Rectal smooth muscle tissue (tissue), 1 donor: ENCODE measurements around the gene MANEA.

Experiments used
- H3K27ac ChIP-seq: one replicate; pipeline ENCODE4 v1.7.0; 2013; ENCODE audit warnings: low read depth, low read length, inconsistent platforms
- H3K27me3 ChIP-seq: one replicate; pipeline ENCODE4 v1.7.0; 2013; ENCODE audit warnings: low read length; ENCODE audit not compliant: control insufficient read depth, insufficient read depth
- H3K36me3 ChIP-seq: one replicate; pipeline ENCODE4 v1.7.0; 2013; ENCODE audit warnings: low read length; ENCODE audit not compliant: control insufficient read depth, insufficient read depth
- H3K4me1 ChIP-seq: one replicate; pipeline ENCODE4 v1.7.0; 2013; ENCODE audit warnings: low read length; ENCODE audit not compliant: control insufficient read depth, insufficient read depth
- H3K4me3 ChIP-seq: one replicate; pipeline ENCODE4 v1.7.0; 2013; ENCODE audit warnings: low read length
- H3K9ac ChIP-seq: one replicate; pipeline ENCODE4 v1.7.0; 2013; ENCODE audit warnings: low read length

The MANEA gene, protein sequence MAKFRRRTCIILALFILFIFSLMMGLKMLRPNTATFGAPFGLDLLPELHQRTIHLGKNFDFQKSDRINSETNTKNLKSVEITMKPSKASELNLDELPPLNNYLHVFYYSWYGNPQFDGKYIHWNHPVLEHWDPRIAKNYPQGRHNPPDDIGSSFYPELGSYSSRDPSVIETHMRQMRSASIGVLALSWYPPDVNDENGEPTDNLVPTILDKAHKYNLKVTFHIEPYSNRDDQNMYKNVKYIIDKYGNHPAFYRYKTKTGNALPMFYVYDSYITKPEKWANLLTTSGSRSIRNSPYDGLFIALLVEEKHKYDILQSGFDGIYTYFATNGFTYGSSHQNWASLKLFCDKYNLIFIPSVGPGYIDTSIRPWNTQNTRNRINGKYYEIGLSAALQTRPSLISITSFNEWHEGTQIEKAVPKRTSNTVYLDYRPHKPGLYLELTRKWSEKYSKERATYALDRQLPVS

DNA sequence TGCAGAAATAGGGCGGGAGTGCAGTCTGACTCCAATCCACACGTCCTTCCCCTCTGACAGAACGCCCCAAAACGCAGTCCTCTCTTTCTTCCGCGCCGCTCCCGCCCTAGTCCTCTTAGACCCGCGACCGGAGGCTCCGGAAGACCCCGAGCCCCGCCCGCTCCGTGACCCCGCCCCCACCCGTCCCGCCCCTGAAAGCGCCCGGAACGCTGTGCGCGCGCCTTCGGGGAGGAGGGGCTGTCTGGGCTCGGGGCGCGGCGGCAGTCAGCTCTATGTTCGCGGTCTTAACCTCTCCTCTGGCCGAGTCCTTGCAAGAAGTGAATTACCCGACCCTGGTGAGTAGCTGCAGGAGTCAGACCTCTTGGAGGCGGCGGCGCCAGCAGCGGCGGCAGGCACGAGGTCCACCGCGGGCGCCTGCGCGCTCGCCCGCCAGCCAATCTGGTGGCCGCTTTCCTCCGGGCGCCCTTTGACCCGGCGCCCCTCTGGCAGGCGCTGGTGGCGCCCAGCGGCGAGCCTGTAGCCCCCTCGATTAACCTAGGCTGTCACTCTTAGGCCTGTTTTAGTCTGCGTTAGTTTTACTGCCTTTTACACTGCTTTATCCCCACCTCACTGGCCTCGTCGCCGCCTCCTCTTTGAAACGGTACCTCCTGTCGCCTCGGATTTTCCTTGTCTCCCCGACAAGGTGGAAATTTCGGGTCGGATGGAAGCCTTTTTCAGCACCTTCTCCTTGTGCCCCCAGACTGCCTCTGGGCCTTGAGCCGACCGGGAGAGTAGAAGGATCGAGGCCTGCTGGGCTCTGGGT, at the start of gene MANEA:
Gene MANEA (plus strand): TSS at position 232 of the 802 bp plus-strand sequence. CDS start 8,905 bp downstream, outside the sequence.
- H3K9ac ChIP-seq: peak within 1 kb of the TSS; percentile 89
- peaks cover 8% of the 10 kb centered on the region for H3K4me1 ChIP-seq
- no peaks in the 10 kb centered on the region for H3K36me3 ChIP-seq
- peak within 1 kb of the TSS; percentile 92 for H3K27ac ChIP-seq
- H3K27me3 ChIP-seq: no peaks in the 10 kb centered on the region
- H3K4me3 ChIP-seq: peak within 1 kb of the TSS; percentile 97

DNA sequence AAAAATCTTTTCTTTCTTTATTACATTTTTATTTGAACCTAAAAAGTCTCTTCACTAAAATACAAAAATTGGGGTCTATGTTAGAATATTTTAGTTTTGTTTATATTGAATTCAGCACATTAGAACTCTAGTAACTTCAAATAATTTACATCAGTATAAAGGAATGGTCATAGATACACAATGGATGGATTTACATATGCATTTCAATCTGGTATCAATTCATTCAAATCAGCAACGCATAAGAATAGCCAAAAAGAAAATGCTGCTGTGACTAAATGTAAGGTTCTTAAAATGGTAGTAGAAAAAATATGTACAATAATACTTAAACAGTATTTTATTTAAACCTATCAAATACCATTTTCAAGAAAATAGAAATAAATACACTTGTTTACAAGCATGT, 47.6 kb upstream of the MANEA start:
- Histone ChIP-seq H3K27me3 (no peaks in the 10 kb centered on the region), H3K4me3 (no peak overlapping the region), H3K27ac (no peak overlapping the region), H3K36me3 (no peaks in the 10 kb centered on the region), H3K4me1 (no peaks in the 10 kb centered on the region), H3K9ac (no peak overlapping the region)

DNA sequence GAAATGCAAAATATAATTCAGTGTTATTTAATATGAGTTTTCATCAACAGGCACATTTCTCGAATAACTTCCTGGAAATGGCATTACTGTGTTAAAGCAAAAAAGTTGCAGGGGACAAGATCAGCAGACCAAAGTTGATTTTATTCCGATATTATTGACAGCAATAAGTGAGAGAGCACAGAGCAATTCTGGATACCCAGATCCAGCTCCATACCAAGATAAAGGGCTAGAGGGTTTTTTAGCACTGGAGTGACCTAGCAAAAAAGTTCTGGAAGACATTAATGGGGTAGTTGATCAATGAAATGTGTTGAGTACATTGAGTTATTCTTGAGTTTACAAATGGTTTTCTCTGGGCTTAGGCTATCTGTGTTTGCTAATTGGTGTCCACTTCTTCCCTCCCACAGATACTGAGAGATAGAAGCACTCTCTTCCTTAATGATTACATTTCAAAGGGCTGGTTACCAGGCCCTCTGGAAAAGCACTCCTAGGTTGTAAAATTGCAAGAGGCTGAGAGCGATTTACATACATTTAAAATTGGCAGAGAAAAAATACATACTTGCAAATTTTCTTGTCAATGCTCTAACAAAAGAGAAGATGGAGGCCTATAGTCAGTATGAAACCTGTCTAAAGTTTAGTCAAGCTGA, 47.0 kb upstream of the MANEA start:
- no peaks in the 10 kb centered on the region for H3K27me3 ChIP-seq
- H3K36me3 ChIP-seq: no peaks in the 10 kb centered on the region
- H3K27ac ChIP-seq: no peak overlapping the region
- no peak overlapping the region for H3K4me3 ChIP-seq
- H3K4me1 ChIP-seq: no peaks in the 10 kb centered on the region
- no peak overlapping the region for H3K9ac ChIP-seq

DNA sequence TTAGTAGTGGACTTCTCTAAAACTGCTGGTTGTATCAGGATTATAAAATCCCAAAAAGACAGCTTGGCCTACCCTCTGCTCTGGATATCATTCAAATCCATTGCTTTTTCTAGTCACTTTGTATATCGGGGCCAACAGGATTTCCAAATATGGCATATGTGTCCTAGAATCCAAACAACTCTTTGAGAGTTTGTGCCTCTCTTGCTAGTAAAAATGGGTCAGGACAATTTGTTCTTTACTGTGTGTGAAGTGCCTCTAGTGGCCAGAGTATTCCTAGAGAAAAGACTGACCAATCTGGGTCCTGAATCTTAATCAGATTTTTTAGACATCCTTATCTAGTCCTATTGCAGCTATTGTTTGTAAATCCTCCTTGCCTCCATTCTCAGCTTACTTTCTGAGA, 33.5 kb upstream of the MANEA start:
- no peaks in the 10 kb centered on the region for H3K4me1 ChIP-seq
- H3K36me3 ChIP-seq: no peaks in the 10 kb centered on the region
- H3K27me3 ChIP-seq: no peaks in the 10 kb centered on the region
- no peak overlapping the region for H3K27ac ChIP-seq
- no peak overlapping the region for H3K4me3 ChIP-seq
- no peak overlapping the region for H3K9ac ChIP-seq

DNA sequence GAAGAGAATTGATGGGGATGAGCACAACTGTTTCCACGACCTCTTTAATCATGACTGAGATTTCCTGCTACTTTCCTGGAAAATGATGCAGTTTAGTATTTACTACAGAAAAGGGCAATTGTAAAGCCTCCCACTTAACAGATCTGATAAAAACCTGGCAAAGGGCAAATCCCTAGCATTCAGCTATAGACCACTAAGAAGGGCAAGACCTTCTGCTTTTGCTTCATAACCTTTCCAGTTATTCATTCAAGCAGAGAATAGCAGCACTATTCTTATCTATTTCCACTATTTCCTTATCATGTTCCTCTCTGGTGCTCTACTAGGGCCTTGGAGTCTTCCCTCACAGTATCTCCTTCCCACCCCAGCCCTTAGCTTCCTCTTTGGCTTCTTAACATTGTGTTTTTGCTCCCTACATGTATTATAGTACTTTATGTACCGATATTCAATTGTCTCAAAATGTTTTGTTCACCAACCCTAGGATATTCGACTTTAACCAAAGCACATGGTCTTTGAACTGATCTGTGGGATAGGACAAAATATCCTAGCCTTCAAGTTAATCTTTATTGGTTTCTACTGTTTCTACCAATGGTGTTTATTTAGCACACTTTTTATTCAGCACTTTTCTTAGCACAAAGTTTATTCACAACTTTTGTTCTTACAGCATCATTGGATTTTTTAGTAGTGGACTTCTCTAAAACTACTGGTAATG, 32.7 kb upstream of the MANEA start:
- H3K4me1 ChIP-seq: no peaks in the 10 kb centered on the region
- no peak overlapping the region for H3K27ac ChIP-seq
- H3K9ac ChIP-seq: no peak overlapping the region
- H3K4me3 ChIP-seq: no peak overlapping the region
- no peaks in the 10 kb centered on the region for H3K27me3 ChIP-seq
- no peaks in the 10 kb centered on the region for H3K36me3 ChIP-seq

DNA sequence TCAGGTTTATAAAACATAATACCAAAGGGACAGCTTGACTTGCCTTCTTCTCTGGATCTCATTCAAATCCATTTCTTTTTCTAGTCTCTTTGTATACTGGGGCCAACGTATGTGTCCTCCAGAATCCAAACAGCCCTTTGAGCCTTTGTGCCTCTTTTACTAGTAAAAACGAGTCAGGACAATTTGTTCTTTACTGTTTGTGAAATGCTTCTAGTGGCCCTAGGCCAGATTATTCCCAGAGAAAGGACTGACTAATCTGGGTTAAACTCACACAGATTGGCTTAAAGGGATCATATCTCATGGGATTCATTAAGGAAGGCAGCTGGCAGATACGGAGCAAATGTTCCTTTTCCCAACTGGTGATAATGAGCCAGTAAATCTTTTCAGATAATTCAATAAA, 32.1 kb upstream of the MANEA start:
- Histone ChIP-seq H3K27me3 (no peaks in the 10 kb centered on the region), H3K4me3 (no peak overlapping the region), H3K27ac (no peak overlapping the region), H3K36me3 (no peaks in the 10 kb centered on the region), H3K9ac (no peak overlapping the region), H3K4me1 (no peaks in the 10 kb centered on the region)

DNA sequence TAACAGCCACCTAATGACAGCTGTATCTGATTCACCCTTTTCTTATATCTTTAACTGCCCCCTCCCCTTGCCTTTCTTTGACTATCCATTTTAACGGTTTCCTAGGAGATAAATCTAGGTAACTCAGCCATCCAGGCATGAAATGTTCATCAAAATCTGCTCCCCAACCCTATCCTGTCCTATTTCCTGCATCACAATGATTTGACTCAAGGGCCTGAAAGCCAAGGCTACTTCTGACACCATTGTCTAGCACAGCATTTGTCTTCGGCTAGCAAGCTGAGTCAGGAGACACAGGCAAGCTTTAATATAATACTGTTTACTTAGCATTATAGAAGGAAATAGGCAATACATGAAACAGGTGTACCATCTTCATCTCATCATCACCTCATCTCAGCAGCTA, 31.6 kb upstream of the MANEA start:
- H3K9ac ChIP-seq: no peak overlapping the region
- H3K4me3 ChIP-seq: no peak overlapping the region
- H3K4me1 ChIP-seq: no peaks in the 10 kb centered on the region
- H3K27ac ChIP-seq: no peak overlapping the region
- H3K27me3 ChIP-seq: no peaks in the 10 kb centered on the region
- no peaks in the 10 kb centered on the region for H3K36me3 ChIP-seq

DNA sequence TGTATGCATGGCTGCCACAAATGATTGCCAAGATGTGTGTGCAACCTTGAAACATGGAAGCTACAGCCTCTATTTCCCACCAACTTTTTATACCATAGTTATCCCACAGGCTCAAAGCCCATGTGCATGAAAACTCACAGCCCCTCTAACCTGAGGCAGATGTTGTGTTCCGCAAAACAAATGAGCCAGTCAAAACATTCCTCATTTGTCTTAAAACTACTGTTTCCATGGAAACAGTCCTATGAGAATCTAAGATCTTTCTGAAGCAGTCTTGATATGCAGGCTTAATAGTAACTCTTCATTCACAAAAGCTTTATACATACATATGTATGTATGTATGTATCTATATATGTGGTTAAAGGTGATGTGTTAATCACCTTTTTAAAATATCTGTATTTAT, 31.2 kb upstream of the MANEA start:
- Histone ChIP-seq H3K9ac (no peak overlapping the region), H3K27ac (no peak overlapping the region), H3K4me1 (no peaks in the 10 kb centered on the region), H3K4me3 (no peak overlapping the region), H3K36me3 (no peaks in the 10 kb centered on the region), H3K27me3 (no peaks in the 10 kb centered on the region)

DNA sequence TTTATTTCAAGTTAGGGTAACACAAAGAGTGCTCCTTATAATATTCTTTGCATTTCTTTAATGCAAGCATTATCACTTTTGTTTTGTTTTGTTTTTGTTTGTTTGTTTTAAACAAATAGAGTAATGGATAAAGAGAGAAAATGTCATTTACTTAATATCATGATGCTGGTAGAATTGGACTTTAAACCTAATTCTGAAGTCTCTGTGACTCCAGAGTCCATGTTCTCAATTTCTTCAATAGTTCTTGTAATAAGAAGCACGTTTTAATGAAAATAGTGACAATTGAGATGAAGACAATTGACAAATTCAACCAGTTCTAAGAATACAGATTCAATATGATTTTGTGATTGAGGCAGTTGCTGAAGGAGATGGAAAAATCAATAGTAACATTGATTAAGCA, 30.3 kb upstream of the MANEA start:
- Histone ChIP-seq H3K27me3 (no peaks in the 10 kb centered on the region), H3K36me3 (no peaks in the 10 kb centered on the region), H3K4me3 (no peak overlapping the region), H3K9ac (no peak overlapping the region), H3K27ac (no peak overlapping the region), H3K4me1 (no peaks in the 10 kb centered on the region)

DNA sequence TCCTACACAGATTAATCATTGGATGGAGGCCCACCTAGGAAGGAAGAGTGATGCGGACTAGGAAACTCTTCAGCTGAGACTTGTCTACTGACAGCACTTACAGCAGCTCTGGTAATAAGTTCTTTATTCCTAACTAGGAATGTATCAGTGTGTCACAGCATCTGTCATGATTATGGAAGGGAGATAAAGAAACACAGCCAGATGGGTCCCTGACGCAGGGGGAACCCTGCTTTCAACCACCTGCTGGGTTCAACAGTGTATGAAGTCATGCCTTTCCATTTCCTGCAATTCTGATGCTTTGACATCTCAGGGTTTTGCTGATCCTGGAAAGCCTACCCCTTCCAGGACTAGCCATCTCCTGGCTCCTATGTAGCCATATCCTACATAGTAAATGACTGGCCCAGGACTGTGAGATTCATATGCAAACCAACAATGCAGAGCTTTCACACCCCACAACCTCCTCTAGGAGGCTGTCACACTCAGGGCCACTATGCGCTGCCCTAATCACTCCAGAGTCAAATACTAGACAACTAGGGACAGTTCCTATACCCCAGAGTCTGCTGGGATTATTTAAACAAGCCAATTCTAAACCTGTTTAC, 29.0 kb upstream of the MANEA start:
- H3K4me1 ChIP-seq: no peaks in the 10 kb centered on the region
- H3K27ac ChIP-seq: no peak overlapping the region
- H3K9ac ChIP-seq: no peak overlapping the region
- no peaks in the 10 kb centered on the region for H3K27me3 ChIP-seq
- no peaks in the 10 kb centered on the region for H3K36me3 ChIP-seq
- no peak overlapping the region for H3K4me3 ChIP-seq

DNA sequence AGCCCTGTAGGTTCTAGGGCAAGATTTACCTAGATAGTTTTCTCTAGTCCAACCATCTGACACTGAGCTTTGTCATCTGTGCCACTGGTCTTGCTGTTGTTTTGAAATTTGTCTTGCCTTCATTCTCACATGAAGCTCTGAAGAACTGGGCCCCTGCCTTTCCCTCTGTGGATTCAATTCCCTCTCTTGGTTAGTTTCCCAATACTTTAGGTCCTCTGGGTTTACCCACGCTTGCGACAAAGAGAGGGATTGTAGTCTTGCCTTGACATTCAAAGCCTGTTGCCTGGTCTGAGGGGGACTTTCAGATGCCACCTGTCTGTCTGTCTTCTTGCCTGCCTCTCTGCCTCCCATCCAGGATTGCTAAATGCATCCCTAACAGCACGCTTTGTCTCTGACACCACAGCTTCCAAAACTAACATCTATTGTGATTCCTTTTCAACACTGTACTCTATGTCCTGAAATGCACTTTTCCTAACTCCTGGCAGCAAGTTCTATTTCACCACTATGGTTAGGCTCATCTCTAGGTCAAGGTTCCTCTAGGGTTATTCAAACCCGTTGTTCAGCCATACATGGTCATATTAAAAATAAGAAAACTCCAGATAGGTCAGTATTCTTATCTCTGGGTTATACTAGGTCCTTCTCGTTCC, 25.5 kb upstream of the MANEA start:
- H3K4me3 ChIP-seq: no peak overlapping the region
- H3K27ac ChIP-seq: no peak overlapping the region
- H3K27me3 ChIP-seq: no peaks in the 10 kb centered on the region
- no peaks in the 10 kb centered on the region for H3K4me1 ChIP-seq
- H3K36me3 ChIP-seq: no peaks in the 10 kb centered on the region
- H3K9ac ChIP-seq: no peak overlapping the region
